SJCRH30 (cell line): ENCODE measurements around the gene GLRX3. TPM values are rescaled to one million over a fixed set of nuclear protein-coding genes. Genes with fewer than 3 reads are reported as not detected.
"Not testable (repeated sequence)": the region's sequence is repeated elsewhere in the genome, so short reads cannot be mapped to it uniquely, and the experiment has no call there.

Experiments used
- DNase-seq, 2 experiments: peaks; one replicate each; pipeline ENCODE4 v3.0.0-alpha.2; 2015 to 2020
- H3K27ac ChIP-seq: fragments of 250-450 bp; sonication (Bioruptor Pico); 2 replicates; pipeline ENCODE4 v1.5.1; 2020; ENCODE audit warnings: mild to moderate bottlenecking, moderate library complexity
- H3K27me3 ChIP-seq: fragments of 250-450 bp; sonication (Bioruptor Pico); 2 replicates; pipeline ENCODE4 v1.5.1; 2020; ENCODE audit warnings: mild to moderate bottlenecking, moderate library complexity
- H3K36me3 ChIP-seq: fragments of 250-450 bp; sonication (Bioruptor Pico); 2 replicates; pipeline ENCODE4 v1.5.1; 2020; ENCODE audit warnings: mild to moderate bottlenecking, moderate library complexity
- H3K4me1 ChIP-seq: fragments of 250-450 bp; sonication (Bioruptor Pico); 2 replicates; pipeline ENCODE4 v1.5.1; 2020; ENCODE audit warnings: mild to moderate bottlenecking, moderate library complexity
- H3K4me3 ChIP-seq: fragments of 250-450 bp; sonication (Bioruptor Pico); 2 replicates; pipeline ENCODE4 v1.5.1; 2020; ENCODE audit warnings: mild to moderate bottlenecking, moderate library complexity
- H3K9me3 ChIP-seq: fragments of 250-450 bp; sonication (Bioruptor Pico); replicated peaks from 2 replicates; pipeline ENCODE4 v1.5.1; 2020; ENCODE audit warnings: mild to moderate bottlenecking, moderate library complexity
- total RNA-seq: library from RNA; depleted of rRNA; stranded (reverse); fragments of >200 nt; shearing (Covaris generic); gene quantifications from 2 replicates; pipeline ENCODE4 v1.2.3, GENCODE V29; 2014

The GLRX3 gene
- total RNA-seq, 1 experiment from 2014 or later: 128 TPM

DNA sequence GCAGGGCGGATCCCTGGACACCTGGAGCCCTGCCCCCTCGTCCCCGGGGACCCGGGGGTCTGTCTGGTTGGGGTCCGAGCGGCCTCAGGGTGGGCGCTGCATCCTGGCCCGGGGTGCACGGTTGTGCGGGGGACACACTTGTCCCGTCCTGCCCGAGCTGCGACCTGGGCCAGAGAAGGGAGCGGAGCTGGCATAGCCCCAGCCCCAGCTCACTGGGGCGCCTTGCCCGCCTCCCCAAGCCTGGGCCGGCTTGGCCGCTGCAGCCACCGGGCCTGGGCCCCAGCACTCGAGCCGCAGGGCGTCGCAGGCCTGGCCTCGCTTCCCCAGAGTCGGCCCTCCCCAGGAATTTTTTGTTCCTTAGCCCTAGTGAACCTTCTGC, 54.5 kb downstream of the GLRX3 start:
- H3K27me3 ChIP-seq: no peaks in the 10 kb centered on the region
- no peaks in the 10 kb centered on the region for H3K36me3 ChIP-seq
- no peak overlapping the region for H3K27ac ChIP-seq
- H3K4me3 ChIP-seq: peak overlapping the region; percentile 55
- no peak for DNase-seq
- no peaks in the 10 kb centered on the region for H3K4me1 ChIP-seq
- H3K9me3 ChIP-seq: no peaks in the 10 kb centered on the region

DNA sequence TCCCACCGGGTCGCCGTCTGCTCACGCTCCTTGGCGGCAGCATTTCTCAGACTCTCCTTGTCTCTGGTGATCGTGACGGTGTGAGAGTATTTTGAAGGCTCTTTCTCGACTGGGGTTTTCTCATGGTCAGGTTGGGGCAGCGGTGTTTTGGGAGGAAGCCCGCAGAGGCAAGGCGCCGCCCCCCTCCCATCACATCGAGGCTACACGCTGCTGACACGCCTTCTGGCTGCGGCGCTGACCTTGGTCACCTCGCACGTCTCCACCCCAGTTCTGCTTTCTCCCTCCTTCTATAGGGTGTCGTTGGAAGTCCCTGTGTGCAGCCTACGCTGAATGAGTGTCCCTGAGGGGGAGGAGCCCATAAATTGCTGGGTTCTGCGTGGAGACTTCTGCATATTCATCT, 55.2 kb downstream of the GLRX3 start:
- Histone ChIP-seq H3K4me1 (no peaks in the 10 kb centered on the region), H3K36me3 (no peaks in the 10 kb centered on the region), H3K27me3 (no peaks in the 10 kb centered on the region), H3K4me3 (no peak overlapping the region), H3K9me3 (no peaks in the 10 kb centered on the region), H3K27ac (no peak overlapping the region)
- DNase-seq: no peak

DNA sequence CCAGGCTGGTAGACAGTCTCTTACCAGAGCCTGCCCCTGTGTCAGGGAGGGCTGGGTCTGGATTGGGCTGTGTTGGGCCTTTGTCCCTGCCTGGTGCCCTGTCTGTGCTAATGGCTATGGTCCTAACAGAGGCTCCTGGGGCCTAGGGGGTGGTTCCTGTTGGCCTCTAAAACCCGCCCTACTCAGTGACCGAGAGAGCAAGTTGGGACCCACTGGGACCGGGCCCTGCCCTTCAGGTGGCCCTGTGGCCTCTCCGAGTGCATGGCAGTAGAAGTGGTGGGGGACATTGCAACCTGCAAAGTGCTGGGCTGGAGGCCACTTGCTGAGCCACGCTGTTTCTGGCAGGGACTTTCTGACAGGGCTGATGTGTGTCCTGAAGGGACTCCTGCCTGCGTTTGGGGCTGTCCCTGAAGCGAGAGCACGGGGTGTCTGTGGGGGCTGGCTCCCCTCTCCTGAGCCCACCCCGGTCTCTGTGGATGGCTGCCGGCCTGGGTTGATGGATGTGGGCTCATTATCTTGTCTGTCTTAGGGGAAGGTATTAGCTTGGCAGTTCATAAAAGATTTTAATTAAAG, 56.2 kb downstream of the GLRX3 start:
- H3K4me1 ChIP-seq: no peaks in the 10 kb centered on the region
- no peak for DNase-seq
- H3K27ac ChIP-seq: no peak overlapping the region
- no peaks in the 10 kb centered on the region for H3K36me3 ChIP-seq
- H3K9me3 ChIP-seq: no peaks in the 10 kb centered on the region
- H3K4me3 ChIP-seq: no peak overlapping the region
- H3K27me3 ChIP-seq: no peaks in the 10 kb centered on the region

DNA sequence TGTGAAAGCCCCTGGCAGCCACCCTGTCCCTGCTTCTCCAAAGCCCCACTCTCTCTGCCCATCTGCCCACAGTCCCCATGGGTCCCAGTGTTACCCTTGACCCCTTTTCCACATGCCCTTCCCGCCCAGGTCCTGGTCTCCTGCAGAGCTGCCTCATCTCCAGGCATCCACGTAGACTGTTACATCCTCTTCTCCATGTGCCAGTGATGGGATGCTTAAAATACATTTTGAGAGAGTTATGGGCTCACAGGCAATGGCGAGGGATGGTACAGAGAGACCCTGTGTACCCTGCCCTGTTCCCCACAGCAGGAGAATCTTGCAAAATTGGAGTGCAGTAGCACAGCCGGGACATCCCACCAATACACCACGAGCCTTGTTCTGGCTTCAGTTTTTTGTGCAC, 56.8 kb downstream of the GLRX3 start:
- Histone ChIP-seq H3K36me3 (no peaks in the 10 kb centered on the region), H3K9me3 (no peaks in the 10 kb centered on the region), H3K4me3 (no peak overlapping the region), H3K4me1 (no peaks in the 10 kb centered on the region), H3K27me3 (no peaks in the 10 kb centered on the region), H3K27ac (no peak overlapping the region)
- DNase-seq: no peak

- Histone ChIP-seq H3K4me3 (no peak overlapping the region), H3K27ac (no peak overlapping the region), H3K27me3 (no peaks in the 10 kb centered on the region), H3K36me3 (no peaks in the 10 kb centered on the region), H3K9me3 (no peaks in the 10 kb centered on the region), H3K4me1 (no peaks in the 10 kb centered on the region)
- no peak for DNase-seq
Measured at GRCh38 chr10:130193493-130194193, 57.5 kb downstream of the GLRX3 start.

GRCh38 chr10:130194194-130194990, 58.2 kb downstream of the GLRX3 start:
- H3K9me3 ChIP-seq: no peaks in the 10 kb centered on the region
- no peaks in the 10 kb centered on the region for H3K4me1 ChIP-seq
- no peak overlapping the region for H3K27ac ChIP-seq
- H3K4me3 ChIP-seq: no peak overlapping the region
- H3K27me3 ChIP-seq: no peaks in the 10 kb centered on the region
- no peaks in the 10 kb centered on the region for H3K36me3 ChIP-seq
- no peak for DNase-seq

GRCh38 chr10:130194991-130195645, 58.9 kb downstream of the GLRX3 start:
- DNase-seq: no peak
- H3K4me3 ChIP-seq: no peak overlapping the region

DNA sequence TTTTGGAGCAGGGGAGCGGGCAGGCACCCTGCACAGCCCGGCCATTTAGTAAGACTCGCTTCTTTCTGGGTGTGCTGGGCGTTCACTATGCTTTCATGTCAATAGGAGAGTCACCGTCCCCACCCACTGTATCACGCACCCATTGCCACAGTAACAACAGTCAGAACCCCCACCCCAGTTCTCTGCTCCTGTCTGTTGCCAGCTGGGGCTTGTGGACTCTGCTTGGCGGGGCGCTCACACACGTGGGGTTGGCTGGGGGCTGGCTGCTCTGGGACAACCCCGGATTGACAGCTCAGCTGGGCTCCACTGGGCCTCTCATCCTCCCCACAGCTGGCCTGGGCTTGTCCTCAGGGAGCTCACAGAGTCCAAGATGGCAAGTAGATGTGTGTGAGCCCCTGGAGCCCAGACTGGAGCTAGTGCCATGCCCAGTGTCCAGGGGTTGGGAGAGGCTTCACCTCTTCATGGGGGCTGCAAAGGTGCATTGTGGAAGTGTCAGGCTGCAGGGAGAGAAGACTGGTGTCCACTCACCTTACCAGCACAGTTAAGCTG, 59.6 kb downstream of the GLRX3 start:
- no peaks in the 10 kb centered on the region for H3K4me1 ChIP-seq
- H3K27ac ChIP-seq: no peak overlapping the region
- no peaks in the 10 kb centered on the region for H3K27me3 ChIP-seq
- DNase-seq: no peak
- no peaks in the 10 kb centered on the region for H3K36me3 ChIP-seq
- no peak overlapping the region for H3K4me3 ChIP-seq
- no peaks in the 10 kb centered on the region for H3K9me3 ChIP-seq

More at GRCh38 chr10:130194991-130195645, 58.9 kb downstream of the GLRX3 start:
- no peaks in the 10 kb centered on the region for H3K4me1 ChIP-seq
- no peak overlapping the region for H3K27ac ChIP-seq
- no peaks in the 10 kb centered on the region for H3K27me3 ChIP-seq
- no peaks in the 10 kb centered on the region for H3K36me3 ChIP-seq
- H3K9me3 ChIP-seq: no peaks in the 10 kb centered on the region

GRCh38 chr10:130196511-130197487, 60.6 kb downstream of the GLRX3 start:
- DNase-seq: no peak

GRCh38 chr10:130198651-130199050, 62.5 kb downstream of the GLRX3 start:
- H3K27ac ChIP-seq: no peak overlapping the region
- H3K4me3 ChIP-seq: no peak overlapping the region
- no peaks in the 10 kb centered on the region for H3K36me3 ChIP-seq
- H3K9me3 ChIP-seq: no peaks in the 10 kb centered on the region
- H3K27me3 ChIP-seq: no peaks in the 10 kb centered on the region
- no peaks in the 10 kb centered on the region for H3K4me1 ChIP-seq
- DNase-seq: no peak

More at GRCh38 chr10:130196511-130197487, 60.6 kb downstream of the GLRX3 start:
- Histone ChIP-seq H3K36me3 (no peaks in the 10 kb centered on the region), H3K4me1 (no peaks in the 10 kb centered on the region), H3K4me3 (no peak overlapping the region), H3K9me3 (no peaks in the 10 kb centered on the region), H3K27ac (no peak overlapping the region), H3K27me3 (no peaks in the 10 kb centered on the region)

GRCh38 chr10:130200179-130201042, 64.2 kb downstream of the GLRX3 start:
- DNase-seq: no peak
- H3K36me3 ChIP-seq: no peaks in the 10 kb centered on the region
- H3K4me3 ChIP-seq: no peak overlapping the region
- H3K9me3 ChIP-seq: no peaks in the 10 kb centered on the region
- no peak overlapping the region for H3K27ac ChIP-seq
- no peaks in the 10 kb centered on the region for H3K4me1 ChIP-seq
- H3K27me3 ChIP-seq: no peaks in the 10 kb centered on the region

GRCh38 chr10:130201043-130201380, 64.8 kb downstream of the GLRX3 start:
- Histone ChIP-seq H3K9me3 (no peaks in the 10 kb centered on the region), H3K4me1 (no peaks in the 10 kb centered on the region), H3K4me3 (no peak overlapping the region), H3K27ac (no peak overlapping the region), H3K27me3 (no peaks in the 10 kb centered on the region), H3K36me3 (no peaks in the 10 kb centered on the region)
- DNase-seq: no peak

- not testable (repeated sequence) for H3K36me3 ChIP-seq, H3K4me3 ChIP-seq, H3K27ac ChIP-seq, H3K27me3 ChIP-seq, H3K4me1 ChIP-seq, H3K9me3 ChIP-seq, DNase-seq
Measured at GRCh38 chr10:130202150-130202549, 66.0 kb downstream of the GLRX3 start.
